GM19025 (cell line): Measurements from ENCODE around the gene NTF3.

Source experiments
- ATAC-seq: cut with Tn5 transposase; IDR thresholded peaks from one replicate; pipeline ENCODE4 v1.9.1; 2021; ENCODE audit warnings: mild to moderate bottlenecking, low read depth, moderate library complexity; ENCODE audit not compliant: unreplicated experiment

NTF3 gene

GRCh38 chr12:5432011-5432400 is at the start of gene NTF3:
TSS of gene NTF3 (plus strand) at chr12:5432108. CDS start at chr12:5432325, 217 bp downstream.
- no peak for ATAC-seq

GRCh38 chr12:5384015-5384414 is 47.9 kb upstream of the NTF3 start:
- no peak for ATAC-seq

GRCh38 chr12:5388581-5389535 is 43.0 kb upstream of the NTF3 start:
- no peak for ATAC-seq

GRCh38 chr12:5390174-5390799 is 41.6 kb upstream of the NTF3 start:
- ATAC-seq: no peak

GRCh38 chr12:5391653-5392052 is 40.3 kb upstream of the NTF3 start:
- no peak for ATAC-seq

GRCh38 chr12:5392961-5393360 is 38.9 kb upstream of the NTF3 start:
- ATAC-seq: no peak

GRCh38 chr12:5395443-5396271 is 36.3 kb upstream of the NTF3 start:
- no peak for ATAC-seq

- no peak for ATAC-seq
These were observed 35.4 kb upstream of the NTF3 start for GRCh38 chr12:5396541-5396940.

GRCh38 chr12:5399266-5399665 is 32.6 kb upstream of the NTF3 start:
- ATAC-seq: no peak

- no peak for ATAC-seq
These were observed 29.6 kb upstream of the NTF3 start for GRCh38 chr12:5402009-5402935.

GRCh38 chr12:5403411-5403810 is 28.5 kb upstream of the NTF3 start:
- no peak for ATAC-seq

- ATAC-seq: no peak
These were observed 24.7 kb upstream of the NTF3 start for GRCh38 chr12:5407034-5407856.

- ATAC-seq: no peak
These were observed 22.3 kb upstream of the NTF3 start for GRCh38 chr12:5409619-5410018.

GRCh38 chr12:5416571-5416970 is 15.3 kb upstream of the NTF3 start:
- ATAC-seq: no peak

GRCh38 chr12:5417500-5417899 is 14.4 kb upstream of the NTF3 start:
- ATAC-seq: no peak

- no peak for ATAC-seq
These were observed 3.3 kb upstream of the NTF3 start for GRCh38 chr12:5428332-5429221.

GRCh38 chr12:5429741-5430557 is 2.0 kb upstream of the NTF3 start:
- ATAC-seq: no peak
